Transverse colon (tissue), 4 donors: ENCODE measurements around the gene DHCR24. TPM values are rescaled to one million over a fixed set of nuclear protein-coding genes. Genes with fewer than 3 reads are reported as not detected.

Experiments used
- DNase-seq: peaks from one replicate; pipeline ENCODE4 v3.0.0-alpha.2; 2019
- H3K27ac ChIP-seq, 4 donors: fragments of 200-600 bp; sonication (generic); 2 replicates each; pipeline ENCODE4 v1.5.1; 2016 to 2018; ENCODE audit warnings: inconsistent platforms in 4 of 4
- H3K27me3 ChIP-seq: fragments of 200-600 bp; sonication (generic); 2 replicates; pipeline ENCODE4 v1.5.1; 2017; ENCODE audit warnings: inconsistent platforms
- H3K36me3 ChIP-seq, 4 donors: fragments of 200-600 bp; sonication (generic); 2 replicates each; pipeline ENCODE4 v1.5.1; 2017 to 2019; ENCODE audit warnings: inconsistent platforms in 4 of 4
- H3K4me1 ChIP-seq, 4 donors: fragments of 200-600 bp; sonication (generic); 2 replicates each; pipeline ENCODE4 v1.5.1; 2017 to 2020; ENCODE audit warnings: inconsistent platforms in 4 of 4
- H3K4me3 ChIP-seq, 4 donors: fragments of 200-600 bp; sonication (generic); 1 replicate in 1 of 4; 2 replicates in 3 of 4; pipeline versions ENCODE4 v1.5.1 to v1.6.1; 2017 to 2019; ENCODE audit warnings: inconsistent platforms in 4 of 4
- H3K9me3 ChIP-seq, 2 donors: fragments of 200-600 bp; sonication (generic); 2 replicates each; pipeline ENCODE4 v1.5.1; 2017 to 2019; ENCODE audit warnings: inconsistent platforms in 2 of 2
- EP300 ChIP-seq: sonication (generic); formaldehyde crosslinking; IDR thresholded peaks from one replicate; pipeline ENCODE4 v1.6.1; 2017; ENCODE audit warnings: antibody characterized with exemption, low read depth
- POLR2A ChIP-seq: fragments of 450-650 bp; IDR thresholded peaks from one replicate; pipeline ENCODE4 v1.6.1; 2016; ENCODE audit warnings: antibody characterized with exemption, mild to moderate bottlenecking, moderate library complexity
- POLR2AphosphoS5 ChIP-seq, 3 donors: sonication (generic); formaldehyde crosslinking; IDR thresholded peaks; one replicate each; pipeline ENCODE4 v1.6.1; 2016; ENCODE audit warnings: antibody characterized with exemption in 3 of 3
- WGBS, 2 donors: methylation state at CpG; one replicate each; pipeline ENCODE4 v1.1.5; 2018; ENCODE audit warnings: low coverage in 1 of 2; 5-methylcytosine and 5-hydroxymethylcytosine counted together
- in situ Hi-C, 4 donors: fragments of 200-750 bp; cut with MboI; loops; one replicate each; pipeline versions ENCODE4 v1.15.0 to v1.15.1; 2017; ENCODE audit warnings: low sequenced_read_pairs in 3 of 4, low pct_ligation_motif_present in 1 of 4, low pct_unique_long_range_greater_than_20kb in 1 of 4
- intact Hi-C: fragments of 100-400 bp; cut with DNase I; formaldehyde crosslinking; loops from one replicate; pipeline ENCODE4 v1.15.1; 2023; ENCODE audit warnings: low total_unique reads
- total RNA-seq, 4 donors: library from RNA; depleted of rRNA; stranded (reverse); fragments of >200 nt; gene quantifications; one replicate each; pipeline ENCODE4 v1.1.0, GENCODE V29; 2016
- TF ChIP-seq, protein P1 (sequence below), 5 experiments: fragments of 200-600 bp in 3 of 5; fragments of 450-650 bp in 2 of 5; sonication (generic) in 3 of 5; IDR thresholded peaks; 1 replicate in 2 of 5; 2 replicates in 3 of 5; pipeline ENCODE4 v1.5.1; 2016 to 2017; ENCODE audit warnings: antibody characterized with exemption in 5 of 5, inconsistent platforms in 3 of 5, mild to moderate bottlenecking in 2 of 5, moderate library complexity in 1 of 5

DHCR24 gene
- total RNA-seq, 4 donors from 2014 or later: 71.5 to 222 (median 137) TPM

DNA sequence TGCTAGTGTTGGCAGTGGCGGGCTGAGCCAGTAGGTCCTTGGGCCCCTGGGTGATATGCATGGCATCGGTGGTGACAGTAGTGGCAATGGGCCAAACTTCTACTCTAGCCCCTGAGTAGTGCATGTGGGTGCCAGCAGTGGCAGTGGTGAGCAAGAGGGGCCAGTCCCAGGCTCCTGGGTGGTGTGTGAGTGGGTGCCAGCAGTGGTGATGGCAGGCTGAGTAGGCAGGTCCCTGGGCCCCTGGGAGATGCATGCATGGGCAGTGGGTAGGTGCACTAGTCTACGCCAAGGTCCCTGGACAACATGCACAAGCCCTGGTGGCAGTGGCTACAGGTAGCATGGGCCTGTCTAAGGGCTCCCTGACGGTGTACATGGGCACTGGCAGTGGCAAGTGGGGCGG, 61.3 kb downstream of the DHCR24 start:
- in situ Hi-C loops: no loop called here
- TF ChIP-seq EP300 (no peak), POLR2AphosphoS5 (IDR thresholded peaks at IDR 0.05) (no peak), POLR2A (no peak)
- TF ChIP-seq, protein P1, sequence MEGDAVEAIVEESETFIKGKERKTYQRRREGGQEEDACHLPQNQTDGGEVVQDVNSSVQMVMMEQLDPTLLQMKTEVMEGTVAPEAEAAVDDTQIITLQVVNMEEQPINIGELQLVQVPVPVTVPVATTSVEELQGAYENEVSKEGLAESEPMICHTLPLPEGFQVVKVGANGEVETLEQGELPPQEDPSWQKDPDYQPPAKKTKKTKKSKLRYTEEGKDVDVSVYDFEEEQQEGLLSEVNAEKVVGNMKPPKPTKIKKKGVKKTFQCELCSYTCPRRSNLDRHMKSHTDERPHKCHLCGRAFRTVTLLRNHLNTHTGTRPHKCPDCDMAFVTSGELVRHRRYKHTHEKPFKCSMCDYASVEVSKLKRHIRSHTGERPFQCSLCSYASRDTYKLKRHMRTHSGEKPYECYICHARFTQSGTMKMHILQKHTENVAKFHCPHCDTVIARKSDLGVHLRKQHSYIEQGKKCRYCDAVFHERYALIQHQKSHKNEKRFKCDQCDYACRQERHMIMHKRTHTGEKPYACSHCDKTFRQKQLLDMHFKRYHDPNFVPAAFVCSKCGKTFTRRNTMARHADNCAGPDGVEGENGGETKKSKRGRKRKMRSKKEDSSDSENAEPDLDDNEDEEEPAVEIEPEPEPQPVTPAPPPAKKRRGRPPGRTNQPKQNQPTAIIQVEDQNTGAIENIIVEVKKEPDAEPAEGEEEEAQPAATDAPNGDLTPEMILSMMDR (IDR thresholded peaks at IDR 0.05): no peak
- DNase-seq: no peak
- Histone ChIP-seq H3K36me3 (no peaks in the 10 kb centered on the region), H3K9me3 (peaks cover 17 to 18% of the 10 kb centered on the region in 2 donors), H3K4me3 (no peak overlapping the region), H3K4me1 (no peaks in the 10 kb centered on the region), H3K27me3 (no peaks in the 10 kb centered on the region), H3K27ac (no peak overlapping the region)
- 89% methylated on average over 5 of the region's 5 CpGs; no CpG with 5 or more reads in 1 of the 2 donors for WGBS, 2 donors
- intact Hi-C loops: no loop called here

DNA sequence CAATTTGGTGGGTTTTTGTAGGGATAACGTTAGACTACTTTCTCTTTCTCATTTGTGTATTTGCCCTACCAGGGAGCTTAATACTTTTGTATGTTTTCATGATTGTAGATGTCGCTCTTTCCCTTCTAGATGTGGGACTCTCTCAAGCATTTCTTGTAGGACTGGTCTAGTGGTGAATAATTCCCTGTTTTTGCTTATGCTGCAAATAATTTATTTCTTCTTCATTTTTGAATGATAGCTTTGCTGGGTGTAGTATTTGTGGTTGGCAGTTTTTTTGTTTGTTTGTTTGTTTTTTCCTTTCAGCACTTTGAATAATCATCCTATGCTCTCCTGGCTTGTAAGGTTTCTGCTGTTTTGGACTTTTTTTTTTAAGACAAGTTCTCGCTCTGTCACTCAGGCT, 63.3 kb downstream of the DHCR24 start:
- no peaks in the 10 kb centered on the region for H3K27me3 ChIP-seq
- peaks cover 17 to 18% of the 10 kb centered on the region in 2 donors for H3K9me3 ChIP-seq
- no peak overlapping the region for H3K4me3 ChIP-seq
- intact Hi-C loops: no loop called here
- H3K36me3 ChIP-seq: no peaks in the 10 kb centered on the region
- no peak for DNase-seq
- in situ Hi-C loops: loop anchor here in 1 of 4 donors (25.0 kb wide), 1 partner anchor 761 kb away; the partner anchor contains the start of genes TCEANC2 and TMEM59
- H3K27ac ChIP-seq: no peak overlapping the region
- 80 to 82% methylated on average over 3 of the region's 3 CpGs for WGBS, 2 donors
- no peaks in the 10 kb centered on the region for H3K4me1 ChIP-seq
- TF ChIP-seq EP300 (no peak), POLR2AphosphoS5 (IDR thresholded peaks at IDR 0.05) (no peak), POLR2A (no peak)
- TF ChIP-seq, protein P1 (IDR thresholded peaks at IDR 0.05): no peak

DNA sequence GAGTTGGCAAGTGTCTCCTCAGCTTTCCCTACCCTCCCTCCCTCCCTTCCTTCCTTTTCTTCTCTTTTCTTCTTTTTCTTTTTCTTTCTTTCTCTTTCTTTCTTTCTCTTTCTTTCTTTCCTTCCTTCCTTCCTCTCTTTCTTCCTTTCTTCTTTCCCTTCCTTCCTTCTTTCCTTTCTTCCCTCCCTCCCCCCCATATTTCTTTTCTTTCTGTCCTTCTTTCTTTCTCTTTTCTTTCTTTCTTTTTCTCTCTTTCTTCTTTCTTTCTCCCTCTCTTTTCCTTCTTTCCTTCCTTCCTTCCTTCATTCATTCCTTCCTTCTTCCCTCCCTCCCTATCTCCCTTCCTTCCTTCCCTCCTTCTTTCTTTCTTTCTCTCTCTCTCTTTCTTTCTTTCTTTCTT, 67.3 kb downstream of the DHCR24 start:
- H3K27ac ChIP-seq: no peak overlapping the region
- TF ChIP-seq POLR2AphosphoS5 (IDR thresholded peaks at IDR 0.05): no peak
- no peak for TF ChIP-seq EP300
- TF ChIP-seq POLR2A: no peak
- H3K9me3 ChIP-seq: peaks cover 9 to 18% of the 10 kb centered on the region in 2 donors
- no peaks in the 10 kb centered on the region for H3K27me3 ChIP-seq
- H3K36me3 ChIP-seq: no peaks in the 10 kb centered on the region
- peaks cover 0 to 16% (median 9%) of the 10 kb centered on the region in 4 donors for H3K4me1 ChIP-seq
- intact Hi-C loops: loop anchor here (10.0 kb wide), 1 partner anchor 325 kb away; no protein-coding TSS in a partner anchor
- no peak overlapping the region for H3K4me3 ChIP-seq
- no peak for DNase-seq
- in situ Hi-C loops: loop anchor here in 2 of 4 donors (10.0 to 25.0 kb wide), 2 partner anchors 155 to 757 kb away; partner anchors contain the start of genes TCEANC2 (in 1 of the 2) and TMEM59 (in 1 of the 2)

DNA sequence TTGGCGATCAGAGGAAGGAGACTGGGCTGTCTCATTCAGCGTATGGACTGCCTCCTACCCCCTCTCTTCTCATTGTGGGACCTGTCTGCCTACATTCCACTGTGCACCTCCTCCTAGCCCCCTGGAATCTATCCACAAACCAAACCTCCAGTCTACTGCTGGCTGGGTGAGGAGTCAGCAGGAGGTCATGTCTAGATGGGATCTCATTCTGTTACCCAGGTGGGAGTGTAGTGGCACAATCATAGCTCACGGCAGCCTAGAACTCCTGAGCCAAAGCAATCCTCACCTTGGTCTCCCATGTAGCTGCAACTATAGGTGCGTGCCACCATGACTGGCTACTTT, 67.8 kb downstream of the DHCR24 start:
- no peak overlapping the region for H3K27ac ChIP-seq
- 94% methylated on average over 4 of the region's 4 CpGs; no CpG with 5 or more reads in 1 of the 2 donors for WGBS, 2 donors
- no peaks in the 10 kb centered on the region for H3K36me3 ChIP-seq
- peaks cover 0 to 21% (median 11%) of the 10 kb centered on the region in 4 donors for H3K4me1 ChIP-seq
- no peak overlapping the region for H3K4me3 ChIP-seq
- in situ Hi-C loops (loop anchor here in 2 of 4 donors (10.0 to 25.0 kb wide), 2 partner anchors 154 to 757 kb away; partner anchors contain the start of genes TCEANC2 (in 1 of the 2) and TMEM59 (in 1 of the 2)), intact Hi-C loops (loop anchor here (10.0 kb wide), 1 partner anchor 324 kb away; no protein-coding TSS in a partner anchor)
- H3K9me3 ChIP-seq: peaks cover 7 to 17% of the 10 kb centered on the region in 2 donors
- no peak for DNase-seq
- TF ChIP-seq, protein P1 (IDR thresholded peaks at IDR 0.05): no peak
- TF ChIP-seq POLR2AphosphoS5 (IDR thresholded peaks at IDR 0.05) (no peak), EP300 (no peak), POLR2A (no peak)
- no peaks in the 10 kb centered on the region for H3K27me3 ChIP-seq
